Tibial nerve (tissue), 4 donors: Measurements from ENCODE around the gene UGT1A9. TPM values are rescaled to one million over a fixed set of nuclear protein-coding genes. Genes with fewer than 3 reads are reported as not detected.

Experiments
- DNase-seq, 2 donors: peaks; one replicate each; pipeline ENCODE4 v3.0.0-alpha.2; 2019; ENCODE audit warnings: low spot score in 2 of 2
- H3K27ac ChIP-seq, 4 donors: fragments of 200-600 bp; sonication (generic) in 3 of 4; one replicate each; pipeline ENCODE4 v1.5.1; 2017 to 2019; ENCODE audit warnings: mild to moderate bottlenecking in 1 of 4
- H3K27me3 ChIP-seq, 2 donors: fragments of 200-600 bp; sonication (generic) in 1 of 2; one replicate each; pipeline versions ENCODE4 v1.5.1 to v1.6.0; 2017 to 2019
- H3K36me3 ChIP-seq, 3 donors: fragments of 200-600 bp; sonication (generic); one replicate each; pipeline ENCODE4 v1.5.1; 2018 to 2019
- H3K4me1 ChIP-seq, 4 donors: fragments of 200-600 bp; sonication (generic) in 3 of 4; one replicate each; pipeline ENCODE4 v1.5.1; 2017 to 2019
- H3K4me3 ChIP-seq, 4 donors: fragments of 200-600 bp; sonication (generic) in 3 of 4; one replicate each; pipeline ENCODE4 v1.5.1; 2017 to 2019; ENCODE audit warnings: mild to moderate bottlenecking in 1 of 4, moderate library complexity in 1 of 4
- H3K9me3 ChIP-seq, 4 donors: fragments of 200-600 bp; sonication (generic) in 3 of 4; one replicate each; pipeline ENCODE4 v1.5.1; 2017 to 2019
- CTCF ChIP-seq, 5 experiments: fragments of 200-600 bp in 3 of 5; fragments of 450-650 bp in 2 of 5; sonication (generic) in 3 of 5; IDR thresholded peaks; one replicate each; pipeline ENCODE4 v1.5.1; 2016 to 2019; ENCODE audit warnings: antibody characterized with exemption in 5 of 5, mild to moderate bottlenecking in 3 of 5, moderate library complexity in 2 of 5
- EP300 ChIP-seq, 2 donors: sonication (generic); formaldehyde crosslinking; IDR thresholded peaks; one replicate each; pipeline ENCODE4 v1.6.1; 2017; ENCODE audit warnings: antibody characterized with exemption in 2 of 2, mild to moderate bottlenecking in 1 of 2
- POLR2A ChIP-seq, 2 donors: fragments of 450-650 bp; IDR thresholded peaks; one replicate each; pipeline ENCODE4 v1.6.1; 2017; ENCODE audit warnings: antibody characterized with exemption in 2 of 2, mild to moderate bottlenecking in 2 of 2, moderate library complexity in 2 of 2
- WGBS, 2 donors: methylation state at CpG; one replicate each; pipeline ENCODE4 v1.1.5; 2018; 5-methylcytosine and 5-hydroxymethylcytosine counted together
- total RNA-seq, 4 donors: library from RNA; depleted of rRNA; stranded (reverse); fragments of >200 nt; gene quantifications; one replicate each; pipeline ENCODE4 v1.1.0, GENCODE V29; 2016

Gene UGT1A9
- total RNA-seq, 4 donors from 2014 or later: not detected

GRCh38 chr2:233820774-233821105 is 149.0 kb downstream of the UGT1A9 start:
- no peaks in the 10 kb centered on the region for H3K9me3 ChIP-seq

GRCh38 chr2:233821196-233821595 is 149.5 kb downstream of the UGT1A9 start:
- Histone ChIP-seq H3K36me3 (no peaks in the 10 kb centered on the region), H3K9me3 (no peaks in the 10 kb centered on the region), H3K27ac (no peak overlapping the region), H3K4me3 (no peak overlapping the region), H3K4me1 (no peaks in the 10 kb centered on the region), H3K27me3 (no peaks in the 10 kb centered on the region)
- WGBS, 2 donors: 75 to 84% methylated on average over 3 of the region's 3 CpGs
- TF ChIP-seq EP300 (IDR thresholded peaks at IDR 0.05) (no peak), POLR2A (IDR thresholded peaks at IDR 0.05) (no peak), CTCF (IDR thresholded peaks at IDR 0.05) (no peak)
- DNase-seq: no peak

More at GRCh38 chr2:233820774-233821105, 149.0 kb downstream of the UGT1A9 start:
- 78 to 80% methylated on average over 6 of the region's 6 CpGs for WGBS, 2 donors
- H3K27ac ChIP-seq: no peak overlapping the region
- no peak overlapping the region for H3K4me3 ChIP-seq
- H3K4me1 ChIP-seq: no peaks in the 10 kb centered on the region
- no peaks in the 10 kb centered on the region for H3K27me3 ChIP-seq
- no peaks in the 10 kb centered on the region for H3K36me3 ChIP-seq
- TF ChIP-seq POLR2A (IDR thresholded peaks at IDR 0.05) (no peak), CTCF (IDR thresholded peaks at IDR 0.05) (no peak), EP300 (IDR thresholded peaks at IDR 0.05) (no peak)
- DNase-seq: no peak

GRCh38 chr2:233821709-233822100 is 150.0 kb downstream of the UGT1A9 start:
- no peak overlapping the region for H3K27ac ChIP-seq
- H3K4me3 ChIP-seq: no peak overlapping the region
- H3K27me3 ChIP-seq: no peaks in the 10 kb centered on the region
- no peak for TF ChIP-seq POLR2A (IDR thresholded peaks at IDR 0.05)
- no peak for TF ChIP-seq EP300 (IDR thresholded peaks at IDR 0.05)
- TF ChIP-seq CTCF (IDR thresholded peaks at IDR 0.05): no peak
- 86 to 95% methylated on average over 6 to 7 of the region's 8 CpGs for WGBS, 2 donors
- no peak for DNase-seq
- H3K4me1 ChIP-seq: no peaks in the 10 kb centered on the region
- no peaks in the 10 kb centered on the region for H3K36me3 ChIP-seq
- H3K9me3 ChIP-seq: no peaks in the 10 kb centered on the region

GRCh38 chr2:233822101-233822771 is 150.5 kb downstream of the UGT1A9 start:
- Histone ChIP-seq H3K4me3 (no peak overlapping the region), H3K27ac (no peak overlapping the region), H3K4me1 (no peaks in the 10 kb centered on the region), H3K36me3 (no peaks in the 10 kb centered on the region), H3K27me3 (no peaks in the 10 kb centered on the region), H3K9me3 (no peaks in the 10 kb centered on the region)
- TF ChIP-seq EP300 (IDR thresholded peaks at IDR 0.05) (no peak), POLR2A (IDR thresholded peaks at IDR 0.05) (no peak), CTCF (IDR thresholded peaks at IDR 0.05) (no peak)
- WGBS, 2 donors: 84 to 91% methylated on average over 8 to 15 of the region's 21 CpGs
- no peak for DNase-seq

Other genes starting within 250 kb of the UGT1A9 start
- 10 to 100 TPM; 41.7 to 68.0 (median 54.2) TPM for gene USP40, start 105.1 kb upstream of the UGT1A9 start, total RNA-seq
- gene UGT1A8, start 54.3 kb upstream of the UGT1A9 start, total RNA-seq: not detected
- gene UGT1A10, start 35.5 kb upstream of the UGT1A9 start, total RNA-seq: not detected
- gene UGT1A7, start 10.0 kb downstream of the UGT1A9 start, total RNA-seq: not detected
- under 1 TPM in 1 of 4 donors, not detected in 3; 0.39 TPM for gene UGT1A6, start 21.0 kb downstream of the UGT1A9 start, total RNA-seq
- not detected for gene UGT1A5, start 41.0 kb downstream of the UGT1A9 start, total RNA-seq
- not detected for gene UGT1A4, start 46.8 kb downstream of the UGT1A9 start, total RNA-seq
- not detected for gene UGT1A3, start 57.1 kb downstream of the UGT1A9 start, total RNA-seq
- not detected for gene UGT1A1, start 88.4 kb downstream of the UGT1A9 start, total RNA-seq
- not detected for gene MROH2A, start 106.4 kb downstream of the UGT1A9 start, total RNA-seq
- under 1 TPM in 2 of 4 donors, not detected in 2; 0.22 to 0.60 TPM for gene HJURP, start 182.6 kb downstream of the UGT1A9 start, total RNA-seq
- not detected for gene TRPM8, start 245.5 kb downstream of the UGT1A9 start, total RNA-seq